G401 (cell line): Measurements from ENCODE around the gene EFCAB6. TPM values are rescaled to one million over a fixed set of nuclear protein-coding genes. Genes with fewer than 3 reads are reported as not detected.
A peak's percentile ranks its signal among the peaks of the same experiment; 100 is the strongest.

Experiments
- DNase-seq: peaks from one replicate; pipeline ENCODE4 v3.0.0-alpha.2; 2015; ENCODE audit warnings: low spot score
- in situ Hi-C: cut with HindIII; loops from 2 replicates; pipeline ENCODE4 v1.10.0; 2016; ENCODE audit warnings: low sequenced_read_pairs, mixed read lengths
- total RNA-seq: library from RNA; depleted of rRNA; stranded (reverse); fragments of >200 nt; shearing (Covaris generic); gene quantifications from 2 replicates; pipeline ENCODE4 v1.2.3, GENCODE V29; 2014; rRNA removed

The EFCAB6 gene
- 0.25 and 0.54 TPM in 2 replicates for total RNA-seq

- in situ Hi-C loops, result no loop called here
- peak; percentile 97 for DNase-seq
Measured at GRCh38 chr22:43812149-43812842, at the start of gene EFCAB6. Gene EFCAB6 (minus strand): TSS chr22:43812305. CDS start chr22:43782318, 29,987 bp downstream.

DNA sequence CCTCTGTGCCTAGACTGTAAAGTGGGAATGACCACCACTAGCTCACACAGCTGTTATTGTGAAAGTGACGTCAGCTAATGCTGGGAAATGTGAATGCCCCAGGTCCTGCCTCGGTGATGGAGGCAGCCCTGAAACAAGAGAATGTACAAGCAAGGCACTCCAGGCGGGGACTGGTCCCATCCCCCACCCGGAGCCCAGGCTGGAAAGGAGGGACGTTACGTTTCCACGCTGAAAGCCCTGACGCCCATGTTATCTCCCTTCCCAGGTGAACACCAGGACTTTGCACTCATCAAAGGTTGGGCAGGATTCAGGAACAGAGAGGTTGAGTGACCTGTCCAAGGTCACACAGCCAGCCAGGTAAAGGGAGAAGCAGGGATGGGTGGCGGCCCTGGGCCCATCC is 49.4 kb upstream of the EFCAB6 start:
- in situ Hi-C loops, result no loop called here
- peak; percentile 56 for DNase-seq

- DNase-seq, result peak; percentile 38
- in situ Hi-C loops, result no loop called here
Measured at GRCh38 chr22:43860831-43861230, 48.7 kb upstream of the EFCAB6 start.

DNA sequence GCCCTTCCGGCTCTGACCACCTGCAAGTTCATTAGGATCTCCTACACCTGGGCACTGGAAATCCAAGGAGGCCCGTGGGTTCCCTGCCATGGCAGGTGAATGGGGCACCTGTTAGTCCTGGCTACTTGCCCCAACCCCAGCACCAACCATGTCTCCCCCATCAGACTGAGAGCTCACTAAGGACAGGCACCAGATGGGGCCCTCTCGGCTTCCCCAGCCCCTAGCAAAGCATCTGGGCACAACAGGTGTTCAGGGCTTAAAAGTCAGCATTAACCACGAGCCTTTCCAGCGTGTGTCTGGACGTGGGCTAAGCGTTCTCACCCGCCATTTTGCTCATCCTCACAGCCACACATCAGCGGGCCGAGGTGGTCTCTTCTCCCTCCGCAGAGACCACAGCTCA is 48.0 kb upstream of the EFCAB6 start:
- no peak for DNase-seq
- in situ Hi-C loops, result no loop called here

DNA sequence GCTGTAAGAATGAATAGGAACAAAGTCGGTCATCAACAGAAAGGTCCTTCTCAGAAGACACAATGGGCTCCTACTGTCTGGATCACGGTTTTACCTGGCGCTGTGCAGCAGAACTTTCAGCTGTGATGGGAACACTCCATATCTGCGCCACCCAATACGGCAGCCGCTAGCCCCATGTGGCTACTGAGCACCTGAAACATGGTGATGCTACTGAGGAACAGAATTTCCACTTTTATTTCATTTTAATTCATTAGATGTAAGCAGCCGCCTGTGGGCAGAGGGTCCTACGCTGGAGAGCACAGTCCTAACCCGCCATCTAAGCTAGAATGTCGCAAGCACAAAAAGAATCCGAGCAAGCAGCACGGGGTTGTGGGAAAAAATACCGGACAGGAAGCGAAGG is 47.5 kb upstream of the EFCAB6 start:
- in situ Hi-C loops, result no loop called here
- no peak for DNase-seq

- in situ Hi-C loops, result no loop called here
- DNase-seq, result no peak
Measured at GRCh38 chr22:43859176-43859575, 47.1 kb upstream of the EFCAB6 start.

- in situ Hi-C loops, result no loop called here
- DNase-seq, result no peak
Measured at GRCh38 chr22:43858156-43858895, 46.2 kb upstream of the EFCAB6 start.

DNA sequence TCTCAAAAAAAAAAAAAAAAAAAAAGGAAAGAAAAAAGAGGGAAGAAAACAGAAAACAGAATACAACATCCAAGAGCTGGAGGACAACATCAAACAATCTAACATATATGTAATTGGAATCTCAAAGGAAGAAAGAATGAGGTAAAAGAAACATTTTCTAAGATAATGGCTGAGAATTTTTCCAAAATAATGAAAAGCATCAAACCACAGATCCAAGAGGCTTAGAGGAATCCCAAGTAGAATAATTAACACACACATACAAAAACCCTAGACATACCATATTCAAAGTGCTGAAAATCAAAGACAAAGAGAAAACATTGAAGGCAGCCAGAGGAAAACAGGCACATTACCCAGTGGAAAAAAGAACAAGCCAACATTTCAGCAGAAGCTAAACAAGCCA is 45.3 kb upstream of the EFCAB6 start:
- in situ Hi-C loops, result no loop called here
- no peak for DNase-seq

DNA sequence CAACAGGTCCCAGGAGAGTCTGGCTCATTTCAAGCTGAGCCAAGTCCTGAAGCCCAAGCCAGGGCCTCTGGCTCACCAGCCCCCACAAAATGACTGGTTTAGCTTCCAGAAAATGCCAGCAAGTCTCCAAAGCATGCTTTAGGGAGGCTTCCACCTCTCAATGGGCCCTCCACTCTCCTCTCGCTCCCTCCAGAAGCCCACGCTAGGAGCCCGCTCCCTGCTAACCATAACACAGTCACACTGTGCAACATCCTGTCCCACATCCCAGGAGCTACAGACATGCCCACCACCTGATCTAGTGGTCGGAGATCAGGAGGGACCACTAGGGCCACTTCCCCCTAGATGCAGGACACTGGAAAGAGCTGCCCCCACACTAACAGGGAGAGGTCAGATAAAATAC is 43.3 kb upstream of the EFCAB6 start:
- in situ Hi-C loops, result no loop called here
- DNase-seq, result no peak

DNA sequence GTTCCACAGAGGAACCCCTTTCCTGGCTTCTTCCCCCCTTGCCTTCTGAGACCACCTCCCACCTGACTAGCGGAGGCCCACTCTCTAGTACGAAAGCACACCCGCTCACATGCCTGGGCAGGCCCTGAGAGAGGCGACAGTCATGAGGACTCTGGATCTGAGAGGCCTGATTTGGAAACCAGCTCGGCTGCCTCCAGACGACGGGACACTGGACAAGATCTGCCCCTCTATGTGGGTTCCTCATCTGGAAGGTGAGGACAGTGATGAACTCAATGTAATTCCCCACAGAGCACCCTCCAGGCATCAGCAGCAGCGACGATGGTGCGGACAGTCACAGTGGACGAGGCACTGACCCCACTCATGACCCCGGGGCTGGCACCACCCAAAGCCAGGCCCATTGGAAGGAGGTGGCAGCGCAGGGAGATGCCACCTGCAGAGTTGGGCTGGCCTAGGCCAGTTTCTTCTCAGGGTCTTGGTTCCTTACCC is 42.7 kb upstream of the EFCAB6 start:
- DNase-seq, result no peak
- in situ Hi-C loops, result no loop called here

- in situ Hi-C loops, result no loop called here
- no peak for DNase-seq
Measured at GRCh38 chr22:43854121-43854785, 42.1 kb upstream of the EFCAB6 start.

GRCh38 chr22:43853328-43853931 is 41.3 kb upstream of the EFCAB6 start:
- in situ Hi-C loops, result no loop called here
- DNase-seq, result no peak

- in situ Hi-C loops, result no loop called here
- DNase-seq, result no peak
Measured at GRCh38 chr22:43852573-43853327, 40.6 kb upstream of the EFCAB6 start.

- in situ Hi-C loops, result no loop called here
- DNase-seq, result no peak
Measured at GRCh38 chr22:43851979-43852307, 39.8 kb upstream of the EFCAB6 start.

- DNase-seq, result no peak
- in situ Hi-C loops, result no loop called here
Measured at GRCh38 chr22:43851058-43851978, 39.2 kb upstream of the EFCAB6 start.

DNA sequence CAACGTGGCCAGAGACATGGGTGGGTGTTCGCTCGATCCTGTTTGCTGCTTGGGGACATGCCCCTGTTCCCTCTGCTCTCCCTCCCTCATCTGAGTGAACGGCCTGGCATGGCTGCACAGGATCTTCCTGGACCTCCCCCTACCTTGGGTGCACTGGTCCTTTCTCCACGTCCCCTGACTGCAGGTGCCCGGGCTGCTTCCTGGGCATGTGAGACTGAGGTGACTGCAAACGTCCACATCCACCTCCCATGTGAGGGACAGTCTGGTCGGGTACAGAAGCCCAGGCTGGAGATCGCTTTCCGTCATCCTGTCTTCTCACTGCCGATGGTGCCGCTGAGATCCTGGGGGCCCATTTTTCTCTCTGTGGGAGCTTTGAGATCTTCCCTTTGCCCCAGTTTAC is 38.4 kb upstream of the EFCAB6 start:
- DNase-seq, result peak; percentile 44
- in situ Hi-C loops, result no loop called here

- in situ Hi-C loops, result no loop called here
- no peak for DNase-seq
Measured at GRCh38 chr22:43849731-43850130, 37.6 kb upstream of the EFCAB6 start.
